CD4-positive, alpha-beta T cell (primary cell): Measurements from ENCODE around the gene CUEDC1. TPM values are rescaled to one million over a fixed set of nuclear protein-coding genes. Genes with fewer than 3 reads are reported as not detected.

Experiments
- ATAC-seq: fragments of 200-7000 bp; cut with Tn5 transposase; one replicate; pipeline ENCODE4 v1.10.0; 2022; ENCODE audit warnings: mild to moderate bottlenecking; ENCODE audit not compliant: poor library complexity
- CTCF ChIA-PET: fragments of 350-600 bp; sonication (Branson Sonifier 250); formaldehyde crosslinking; loops from one replicate; lab custom pipeline; 2021; ENCODE audit warnings: antibody characterized with exemption, inconsistent platforms; lab: Charles Lee
- POLR2A ChIA-PET: fragments of 350-600 bp; sonication (Branson Sonifier 250); formaldehyde crosslinking; loops from one replicate; lab custom pipeline; 2021; ENCODE audit warnings: antibody characterized with exemption, inconsistent platforms; lab: Charles Lee
- DNase-seq, 14 experiments: peaks; one replicate each; pipeline ENCODE4 v3.0.0-alpha.2; 2013 to 2020; ENCODE audit warnings: mixed read lengths in 2 of 14
- H3K27ac ChIP-seq, 2 donors: one replicate each; pipeline versions ENCODE4 v1.5.1 to v1.7.0; 2013; ENCODE audit warnings: low read length in 2 of 2, low read depth in 1 of 2, mild to moderate bottlenecking in 1 of 2
- H3K27me3 ChIP-seq, 2 experiments: 1 replicate in 1 of 2; 2 replicates in 1 of 2; pipeline versions ENCODE4 v1.6.1 to v1.7.0; 2013; ENCODE audit warnings: low read length in 2 of 2, control low read depth in 1 of 2, mild to moderate bottlenecking in 1 of 2, moderate library complexity in 1 of 2; ENCODE audit not compliant: insufficient read depth in 2 of 2, control insufficient read depth in 1 of 2
- H3K36me3 ChIP-seq: one replicate; pipeline ENCODE4 v1.6.1; 2013; ENCODE audit warnings: low read length, control low read depth; ENCODE audit not compliant: insufficient read depth
- H3K4me1 ChIP-seq: one replicate; pipeline ENCODE4 v1.6.1; 2013; ENCODE audit warnings: low read length, control low read depth; ENCODE audit not compliant: insufficient read depth
- H3K4me3 ChIP-seq: one replicate; pipeline ENCODE4 v1.5.1; 2013; ENCODE audit warnings: mild to moderate bottlenecking, low read length, moderate library complexity
- H3K9me3 ChIP-seq, 2 experiments: 1 replicate in 1 of 2; 2 replicates in 1 of 2; pipeline versions ENCODE4 v1.6.1 to v1.7.0; 2013; ENCODE audit warnings: low read length in 2 of 2, mild to moderate bottlenecking in 2 of 2, control low read depth in 1 of 2, moderate library complexity in 1 of 2; ENCODE audit not compliant: control insufficient read depth in 1 of 2, insufficient read depth in 1 of 2
- H3K27ac Mint-ChIP-seq: one replicate; pipeline ENCODE4 v1.8.0; 2020; ENCODE audit warnings: mixed read lengths
- H3K27me3 Mint-ChIP-seq: one replicate; pipeline ENCODE4 v1.8.0; 2021; ENCODE audit warnings: mixed read lengths
- H3K36me3 Mint-ChIP-seq: one replicate; pipeline ENCODE4 v1.8.0; 2021; ENCODE audit warnings: low read depth, mixed read lengths
- H3K4me1 Mint-ChIP-seq: one replicate; pipeline ENCODE4 v1.8.0; 2021; ENCODE audit warnings: low read depth, mixed read lengths
- H3K4me3 Mint-ChIP-seq: one replicate; pipeline ENCODE4 v1.8.0; 2020; ENCODE audit warnings: mild to moderate bottlenecking, mixed read lengths
- H3K9me3 Mint-ChIP-seq: one replicate; pipeline ENCODE4 v1.8.0; 2020; ENCODE audit warnings: mixed read lengths
- intact Hi-C, 2 experiments: fragments of 100-400 bp; cut with DNase I in 1 of 2; cut with micrococcal nuclease in 1 of 2; formaldehyde crosslinking; loops; one replicate each; pipeline versions ENCODE4 v1.15.1 to v1.9.0; 2023 to 2025; cut with DNase I, micrococcal nuclease
- total RNA-seq, 174 experiments: library from RNA in 2 of 174; stranded (reverse) in 2 of 174; gene quantifications; one replicate each; pipeline ENCODE4 v1.2.3 and lab custom pipeline; 2021 to 2026
- TF ChIP-seq, protein P1 (sequence below): fragments of 200-600 bp; IDR thresholded peaks from one replicate; pipeline ENCODE4 v1.8.0; 2022; ENCODE audit warnings: antibody characterized with exemption, mild to moderate bottlenecking

Gene CUEDC1
- total RNA-seq, 2 experiments from 2014 or later: 0.41 to 1.0 TPM

DNA sequence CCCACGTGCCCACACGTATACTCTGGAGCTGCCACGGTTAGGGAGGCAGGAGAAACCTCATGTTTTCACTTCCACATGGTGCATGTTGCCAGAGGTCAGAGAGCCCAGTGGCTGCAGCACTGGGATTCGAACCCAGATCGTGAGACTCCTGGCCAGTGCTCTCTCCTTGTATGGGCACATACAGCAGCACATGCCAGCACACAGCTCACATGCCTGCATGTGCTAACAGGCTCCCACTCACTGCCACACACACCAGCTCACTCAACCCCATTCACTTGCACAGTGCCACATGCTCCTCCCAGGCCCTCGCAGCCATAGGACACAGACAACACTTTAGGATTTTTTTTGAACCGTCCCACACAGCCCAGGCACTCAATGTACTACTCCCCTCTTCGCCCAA is 55.8 kb downstream of the CUEDC1 start:
- POLR2A ChIA-PET: no interaction called here
- H3K27ac Mint-ChIP-seq: no peak overlapping the region
- DNase-seq: no peak

DNA sequence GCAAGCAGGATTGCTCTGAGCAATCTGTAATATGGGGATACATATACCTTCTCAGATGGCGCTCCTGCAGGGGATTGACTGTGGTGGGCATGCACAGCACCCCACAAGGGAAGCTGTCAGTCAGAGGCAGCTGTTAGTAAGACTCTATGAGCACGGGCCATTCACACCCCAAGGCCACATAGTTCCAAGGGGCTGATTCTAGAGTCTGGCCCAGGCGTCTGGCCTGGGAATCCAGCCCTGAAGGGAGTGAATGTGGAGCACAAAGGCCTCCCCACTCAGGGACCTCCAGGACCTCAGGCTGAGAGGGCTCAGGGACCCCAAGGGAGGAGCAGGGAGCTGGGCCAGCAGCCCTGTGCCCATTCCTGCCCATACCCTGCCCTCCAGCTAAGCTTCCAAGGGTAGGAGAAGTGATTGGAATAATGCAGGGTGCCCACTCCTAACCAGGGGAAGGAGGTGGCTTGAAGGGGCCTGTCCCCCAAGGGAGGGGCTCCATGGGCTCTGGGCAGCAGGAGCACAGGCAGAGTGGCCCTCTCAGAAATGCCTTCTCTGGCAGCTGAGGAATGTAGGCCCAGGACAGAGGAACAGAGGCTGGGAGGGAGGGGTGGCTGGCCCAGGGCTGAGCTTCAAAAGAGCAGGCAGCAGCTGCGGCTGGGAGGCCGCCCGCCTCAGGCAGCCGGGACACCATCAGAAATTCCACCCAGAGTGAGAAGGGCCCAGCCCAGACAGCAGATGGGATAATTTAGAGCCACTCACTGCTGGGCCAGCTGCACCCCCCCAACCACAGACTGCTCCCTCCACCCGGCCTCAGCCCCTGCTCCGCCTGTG is 56.5 kb downstream of the CUEDC1 start:
- DNase-seq: no peak
- ChIA-PET POLR2A (no interaction called here), CTCF (no interaction called here)
- ATAC-seq: no peak
- no peak overlapping the region for H3K4me3 ChIP-seq
- intact Hi-C loops: no loop called here
- H3K4me1 ChIP-seq: peaks cover 17% of the 10 kb centered on the region
- Mint-ChIP-seq H3K4me1 (peaks cover 11% of the 10 kb centered on the region), H3K36me3 (no peaks in the 10 kb centered on the region), H3K27ac (no peak overlapping the region), H3K27me3 (no peaks in the 10 kb centered on the region), H3K9me3 (no peaks in the 10 kb centered on the region), H3K4me3 (no peak overlapping the region)
- TF ChIP-seq, protein P1, sequence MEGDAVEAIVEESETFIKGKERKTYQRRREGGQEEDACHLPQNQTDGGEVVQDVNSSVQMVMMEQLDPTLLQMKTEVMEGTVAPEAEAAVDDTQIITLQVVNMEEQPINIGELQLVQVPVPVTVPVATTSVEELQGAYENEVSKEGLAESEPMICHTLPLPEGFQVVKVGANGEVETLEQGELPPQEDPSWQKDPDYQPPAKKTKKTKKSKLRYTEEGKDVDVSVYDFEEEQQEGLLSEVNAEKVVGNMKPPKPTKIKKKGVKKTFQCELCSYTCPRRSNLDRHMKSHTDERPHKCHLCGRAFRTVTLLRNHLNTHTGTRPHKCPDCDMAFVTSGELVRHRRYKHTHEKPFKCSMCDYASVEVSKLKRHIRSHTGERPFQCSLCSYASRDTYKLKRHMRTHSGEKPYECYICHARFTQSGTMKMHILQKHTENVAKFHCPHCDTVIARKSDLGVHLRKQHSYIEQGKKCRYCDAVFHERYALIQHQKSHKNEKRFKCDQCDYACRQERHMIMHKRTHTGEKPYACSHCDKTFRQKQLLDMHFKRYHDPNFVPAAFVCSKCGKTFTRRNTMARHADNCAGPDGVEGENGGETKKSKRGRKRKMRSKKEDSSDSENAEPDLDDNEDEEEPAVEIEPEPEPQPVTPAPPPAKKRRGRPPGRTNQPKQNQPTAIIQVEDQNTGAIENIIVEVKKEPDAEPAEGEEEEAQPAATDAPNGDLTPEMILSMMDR: no peak
- H3K9me3 ChIP-seq: no peaks in the 10 kb centered on the region
- no peaks in the 10 kb centered on the region for H3K36me3 ChIP-seq
- no peak overlapping the region for H3K27ac ChIP-seq
- H3K27me3 ChIP-seq: no peaks in the 10 kb centered on the region

More for the DNA sequence above, 55.8 kb downstream of the CUEDC1 start:
- no peaks in the 10 kb centered on the region for H3K36me3 Mint-ChIP-seq
- H3K4me3 Mint-ChIP-seq: no peak overlapping the region
- H3K27me3 Mint-ChIP-seq: no peaks in the 10 kb centered on the region
- no peak for ATAC-seq
- intact Hi-C loops: no loop called here
- H3K4me1 Mint-ChIP-seq: peaks cover 11% of the 10 kb centered on the region
- Histone ChIP-seq H3K27ac (no peak overlapping the region), H3K36me3 (no peaks in the 10 kb centered on the region), H3K4me3 (no peak overlapping the region), H3K4me1 (peaks cover 21% of the 10 kb centered on the region), H3K27me3 (no peaks in the 10 kb centered on the region), H3K9me3 (no peaks in the 10 kb centered on the region)
- TF ChIP-seq, protein P1: no peak
- no peaks in the 10 kb centered on the region for H3K9me3 Mint-ChIP-seq
- CTCF ChIA-PET: interaction anchor here (1.6 kb wide), 1 partner anchor 213 kb away, joined by 3 read pairs; no protein-coding TSS in a partner anchor

GRCh38 chr17:57895382-57896060 is 59.7 kb downstream of the CUEDC1 start:
- Mint-ChIP-seq H3K27ac (no peak overlapping the region), H3K4me1 (peaks cover 11% of the 10 kb centered on the region), H3K27me3 (peaks cover 6% of the 10 kb centered on the region), H3K4me3 (no peak overlapping the region), H3K36me3 (no peaks in the 10 kb centered on the region), H3K9me3 (no peaks in the 10 kb centered on the region)
- ATAC-seq (no peak), DNase-seq (no peak)
- H3K27ac ChIP-seq: no peak overlapping the region
- ChIA-PET CTCF (no interaction called here), POLR2A (no interaction called here)
- H3K27me3 ChIP-seq: peaks cover 0 to 2% of the 10 kb centered on the region in 2 experiments
- TF ChIP-seq, protein P1: no peak
- no peak overlapping the region for H3K4me3 ChIP-seq
- peaks cover 17% of the 10 kb centered on the region for H3K4me1 ChIP-seq
- no peaks in the 10 kb centered on the region for H3K36me3 ChIP-seq
- intact Hi-C loops: no loop called here
- no peaks in the 10 kb centered on the region for H3K9me3 ChIP-seq
